Measurements from ENCODE around the gene ZBTB16. TPM values are rescaled to one million over a fixed set of nuclear protein-coding genes. Genes with fewer than 3 reads are reported as not detected.

ZBTB16 gene
- total and polyA plus RNA-seq, 2 experiments from 2014 or later, result 0.29 to 1.4 TPM

DNA sequence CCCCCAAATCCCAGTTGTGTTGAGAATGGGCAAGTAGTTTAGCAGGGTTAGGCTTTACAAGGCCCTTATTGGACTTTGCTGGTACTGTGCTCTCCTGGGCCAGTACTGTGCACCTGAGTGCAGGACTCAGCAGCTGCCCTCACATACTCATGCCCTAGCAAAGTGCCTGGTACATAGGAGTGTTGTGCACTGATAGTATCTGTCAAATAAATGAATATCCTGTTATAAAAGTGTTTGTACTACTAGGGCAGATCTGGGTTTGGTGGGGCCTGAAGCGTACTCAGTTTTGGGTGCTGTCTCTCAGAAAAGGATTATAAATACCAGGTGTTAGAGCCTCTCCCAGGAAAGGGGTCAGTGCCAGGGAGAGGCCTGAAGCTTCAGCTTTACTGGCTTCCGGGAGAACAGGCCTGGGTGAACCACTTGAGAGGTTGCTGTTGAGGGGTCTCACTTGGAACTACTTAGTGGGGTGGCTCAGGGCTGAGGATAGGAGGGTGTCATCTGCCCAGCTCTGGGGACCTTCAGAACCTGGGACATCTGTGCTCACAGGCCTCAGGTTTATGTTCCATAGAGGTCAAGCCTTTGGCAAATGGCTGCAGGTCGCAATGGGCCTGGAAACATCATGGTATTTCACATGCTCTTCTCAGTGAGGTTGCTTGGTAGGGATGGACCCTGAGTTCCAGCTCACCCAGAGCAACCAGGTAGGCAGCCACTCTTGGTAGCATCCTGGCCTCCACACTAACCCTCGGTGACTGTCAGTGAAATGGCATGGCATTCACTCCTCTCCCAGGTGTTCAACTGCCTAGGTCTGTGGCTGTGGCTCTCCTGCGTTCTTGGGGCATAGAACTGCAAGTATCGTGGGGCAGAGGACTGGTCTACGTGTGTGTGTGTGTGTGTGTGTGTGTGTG, 106.1 kb downstream of the ZBTB16 start:
- H3K27ac Mint-ChIP-seq, result no peak overlapping the region
- TF ChIP-seq JUNB (IDR thresholded peaks at IDR 0.05; ENCODE audit: unreplicated experiment) (no peak), STAT1 (IDR thresholded peaks at IDR 0.05; ENCODE audit: unreplicated experiment) (no peak), ZNF114 (CRISPR knock-in tag; IDR thresholded peaks at IDR 0.05) (no peak), EZH2phosphoT487 (IDR thresholded peaks at IDR 0.05; ENCODE audit: unreplicated experiment) (no peak), CREB1 (CRISPR knock-in tag; IDR thresholded peaks at IDR 0.05; ENCODE audit: low read depth) (no peak), NANOG (IDR thresholded peaks at IDR 0.05; ENCODE audit: borderline replicate concordance) (no peak), ZNF331 (CRISPR knock-in tag; IDR thresholded peaks at IDR 0.05; ENCODE audit: low read depth) (no peak), POLR2AphosphoS5 (IDR thresholded peaks at IDR 0.05; ENCODE audit: low read depth) (no peak)
- TF ChIP-seq, protein P1, sequence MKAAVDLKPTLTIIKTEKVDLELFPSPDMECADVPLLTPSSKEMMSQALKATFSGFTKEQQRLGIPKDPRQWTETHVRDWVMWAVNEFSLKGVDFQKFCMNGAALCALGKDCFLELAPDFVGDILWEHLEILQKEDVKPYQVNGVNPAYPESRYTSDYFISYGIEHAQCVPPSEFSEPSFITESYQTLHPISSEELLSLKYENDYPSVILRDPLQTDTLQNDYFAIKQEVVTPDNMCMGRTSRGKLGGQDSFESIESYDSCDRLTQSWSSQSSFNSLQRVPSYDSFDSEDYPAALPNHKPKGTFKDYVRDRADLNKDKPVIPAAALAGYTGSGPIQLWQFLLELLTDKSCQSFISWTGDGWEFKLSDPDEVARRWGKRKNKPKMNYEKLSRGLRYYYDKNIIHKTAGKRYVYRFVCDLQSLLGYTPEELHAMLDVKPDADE (IDR thresholded peaks at IDR 0.05), result no peak
- TF ChIP-seq, protein P2, sequence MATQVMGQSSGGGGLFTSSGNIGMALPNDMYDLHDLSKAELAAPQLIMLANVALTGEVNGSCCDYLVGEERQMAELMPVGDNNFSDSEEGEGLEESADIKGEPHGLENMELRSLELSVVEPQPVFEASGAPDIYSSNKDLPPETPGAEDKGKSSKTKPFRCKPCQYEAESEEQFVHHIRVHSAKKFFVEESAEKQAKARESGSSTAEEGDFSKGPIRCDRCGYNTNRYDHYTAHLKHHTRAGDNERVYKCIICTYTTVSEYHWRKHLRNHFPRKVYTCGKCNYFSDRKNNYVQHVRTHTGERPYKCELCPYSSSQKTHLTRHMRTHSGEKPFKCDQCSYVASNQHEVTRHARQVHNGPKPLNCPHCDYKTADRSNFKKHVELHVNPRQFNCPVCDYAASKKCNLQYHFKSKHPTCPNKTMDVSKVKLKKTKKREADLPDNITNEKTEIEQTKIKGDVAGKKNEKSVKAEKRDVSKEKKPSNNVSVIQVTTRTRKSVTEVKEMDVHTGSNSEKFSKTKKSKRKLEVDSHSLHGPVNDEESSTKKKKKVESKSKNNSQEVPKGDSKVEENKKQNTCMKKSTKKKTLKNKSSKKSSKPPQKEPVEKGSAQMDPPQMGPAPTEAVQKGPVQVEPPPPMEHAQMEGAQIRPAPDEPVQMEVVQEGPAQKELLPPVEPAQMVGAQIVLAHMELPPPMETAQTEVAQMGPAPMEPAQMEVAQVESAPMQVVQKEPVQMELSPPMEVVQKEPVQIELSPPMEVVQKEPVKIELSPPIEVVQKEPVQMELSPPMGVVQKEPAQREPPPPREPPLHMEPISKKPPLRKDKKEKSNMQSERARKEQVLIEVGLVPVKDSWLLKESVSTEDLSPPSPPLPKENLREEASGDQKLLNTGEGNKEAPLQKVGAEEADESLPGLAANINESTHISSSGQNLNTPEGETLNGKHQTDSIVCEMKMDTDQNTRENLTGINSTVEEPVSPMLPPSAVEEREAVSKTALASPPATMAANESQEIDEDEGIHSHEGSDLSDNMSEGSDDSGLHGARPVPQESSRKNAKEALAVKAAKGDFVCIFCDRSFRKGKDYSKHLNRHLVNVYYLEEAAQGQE (IDR thresholded peaks at IDR 0.05; ENCODE audit: unreplicated experiment), result no peak
- TF ChIP-seq, protein P3, sequence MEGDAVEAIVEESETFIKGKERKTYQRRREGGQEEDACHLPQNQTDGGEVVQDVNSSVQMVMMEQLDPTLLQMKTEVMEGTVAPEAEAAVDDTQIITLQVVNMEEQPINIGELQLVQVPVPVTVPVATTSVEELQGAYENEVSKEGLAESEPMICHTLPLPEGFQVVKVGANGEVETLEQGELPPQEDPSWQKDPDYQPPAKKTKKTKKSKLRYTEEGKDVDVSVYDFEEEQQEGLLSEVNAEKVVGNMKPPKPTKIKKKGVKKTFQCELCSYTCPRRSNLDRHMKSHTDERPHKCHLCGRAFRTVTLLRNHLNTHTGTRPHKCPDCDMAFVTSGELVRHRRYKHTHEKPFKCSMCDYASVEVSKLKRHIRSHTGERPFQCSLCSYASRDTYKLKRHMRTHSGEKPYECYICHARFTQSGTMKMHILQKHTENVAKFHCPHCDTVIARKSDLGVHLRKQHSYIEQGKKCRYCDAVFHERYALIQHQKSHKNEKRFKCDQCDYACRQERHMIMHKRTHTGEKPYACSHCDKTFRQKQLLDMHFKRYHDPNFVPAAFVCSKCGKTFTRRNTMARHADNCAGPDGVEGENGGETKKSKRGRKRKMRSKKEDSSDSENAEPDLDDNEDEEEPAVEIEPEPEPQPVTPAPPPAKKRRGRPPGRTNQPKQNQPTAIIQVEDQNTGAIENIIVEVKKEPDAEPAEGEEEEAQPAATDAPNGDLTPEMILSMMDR (conservative IDR thresholded peaks at IDR 0.05; ENCODE audit: low read depth in 2 of 2), result no peak
- TF ChIP-seq, protein P4, sequence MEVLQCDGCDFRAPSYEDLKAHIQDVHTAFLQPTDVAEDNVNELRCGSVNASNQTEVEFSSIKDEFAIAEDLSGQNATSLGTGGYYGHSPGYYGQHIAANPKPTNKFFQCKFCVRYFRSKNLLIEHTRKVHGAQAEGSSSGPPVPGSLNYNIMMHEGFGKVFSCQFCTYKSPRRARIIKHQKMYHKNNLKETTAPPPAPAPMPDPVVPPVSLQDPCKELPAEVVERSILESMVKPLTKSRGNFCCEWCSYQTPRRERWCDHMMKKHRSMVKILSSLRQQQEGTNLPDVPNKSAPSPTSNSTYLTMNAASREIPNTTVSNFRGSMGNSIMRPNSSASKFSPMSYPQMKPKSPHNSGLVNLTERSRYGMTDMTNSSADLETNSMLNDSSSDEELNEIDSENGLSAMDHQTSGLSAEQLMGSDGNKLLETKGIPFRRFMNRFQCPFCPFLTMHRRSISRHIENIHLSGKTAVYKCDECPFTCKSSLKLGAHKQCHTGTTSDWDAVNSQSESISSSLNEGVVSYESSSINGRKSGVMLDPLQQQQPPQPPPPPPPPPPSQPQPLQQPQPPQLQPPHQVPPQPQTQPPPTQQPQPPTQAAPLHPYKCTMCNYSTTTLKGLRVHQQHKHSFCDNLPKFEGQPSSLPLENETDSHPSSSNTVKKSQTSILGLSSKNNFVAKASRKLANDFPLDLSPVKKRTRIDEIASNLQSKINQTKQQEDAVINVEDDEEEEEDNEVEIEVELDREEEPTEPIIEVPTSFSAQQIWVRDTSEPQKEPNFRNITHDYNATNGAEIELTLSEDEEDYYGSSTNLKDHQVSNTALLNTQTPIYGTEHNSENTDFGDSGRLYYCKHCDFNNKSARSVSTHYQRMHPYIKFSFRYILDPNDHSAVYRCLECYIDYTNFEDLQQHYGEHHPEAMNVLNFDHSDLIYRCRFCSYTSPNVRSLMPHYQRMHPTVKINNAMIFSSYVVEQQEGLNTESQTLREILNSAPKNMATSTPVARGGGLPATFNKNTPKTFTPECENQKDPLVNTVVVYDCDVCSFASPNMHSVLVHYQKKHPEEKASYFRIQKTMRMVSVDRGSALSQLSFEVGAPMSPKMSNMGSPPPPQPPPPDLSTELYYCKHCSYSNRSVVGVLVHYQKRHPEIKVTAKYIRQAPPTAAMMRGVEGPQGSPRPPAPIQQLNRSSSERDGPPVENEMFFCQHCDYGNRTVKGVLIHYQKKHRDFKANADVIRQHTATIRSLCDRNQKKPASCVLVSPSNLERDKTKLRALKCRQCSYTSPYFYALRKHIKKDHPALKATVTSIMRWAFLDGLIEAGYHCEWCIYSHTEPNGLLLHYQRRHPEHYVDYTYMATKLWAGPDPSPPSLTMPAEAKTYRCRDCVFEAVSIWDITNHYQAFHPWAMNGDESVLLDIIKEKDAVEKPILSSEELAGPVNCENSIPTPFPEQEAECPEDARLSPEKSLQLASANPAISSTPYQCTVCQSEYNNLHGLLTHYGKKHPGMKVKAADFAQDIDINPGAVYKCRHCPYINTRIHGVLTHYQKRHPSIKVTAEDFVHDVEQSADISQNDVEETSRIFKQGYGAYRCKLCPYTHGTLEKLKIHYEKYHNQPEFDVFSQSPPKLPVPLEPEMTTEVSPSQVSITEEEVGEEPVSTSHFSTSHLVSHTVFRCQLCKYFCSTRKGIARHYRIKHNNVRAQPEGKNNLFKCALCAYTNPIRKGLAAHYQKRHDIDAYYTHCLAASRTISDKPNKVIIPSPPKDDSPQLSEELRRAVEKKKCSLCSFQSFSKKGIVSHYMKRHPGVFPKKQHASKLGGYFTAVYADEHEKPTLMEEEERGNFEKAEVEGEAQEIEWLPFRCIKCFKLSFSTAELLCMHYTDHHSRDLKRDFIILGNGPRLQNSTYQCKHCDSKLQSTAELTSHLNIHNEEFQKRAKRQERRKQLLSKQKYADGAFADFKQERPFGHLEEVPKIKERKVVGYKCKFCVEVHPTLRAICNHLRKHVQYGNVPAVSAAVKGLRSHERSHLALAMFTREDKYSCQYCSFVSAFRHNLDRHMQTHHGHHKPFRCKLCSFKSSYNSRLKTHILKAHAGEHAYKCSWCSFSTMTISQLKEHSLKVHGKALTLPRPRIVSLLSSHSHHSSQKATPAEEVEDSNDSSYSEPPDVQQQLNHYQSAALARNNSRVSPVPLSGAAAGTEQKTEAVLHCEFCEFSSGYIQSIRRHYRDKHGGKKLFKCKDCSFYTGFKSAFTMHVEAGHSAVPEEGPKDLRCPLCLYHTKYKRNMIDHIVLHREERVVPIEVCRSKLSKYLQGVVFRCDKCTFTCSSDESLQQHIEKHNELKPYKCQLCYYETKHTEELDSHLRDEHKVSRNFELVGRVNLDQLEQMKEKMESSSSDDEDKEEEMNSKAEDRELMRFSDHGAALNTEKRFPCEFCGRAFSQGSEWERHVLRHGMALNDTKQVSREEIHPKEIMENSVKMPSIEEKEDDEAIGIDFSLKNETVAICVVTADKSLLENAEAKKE (CRISPR knock-in tag; IDR thresholded peaks at IDR 0.05), result no peak
- Histone ChIP-seq H3K27ac (ENCODE audit: low read depth) (no peak overlapping the region), H3K4me1 (ENCODE audit: insufficient read depth) (peaks cover 18% of the 10 kb centered on the region), H3K36me3 (ENCODE audit: insufficient read depth) (no peaks in the 10 kb centered on the region), H3K27me3 (ENCODE audit: insufficient read depth) (no peaks in the 10 kb centered on the region), H3K4me2 (no peak overlapping the region), H3K4me3 (no peak overlapping the region), H3K9me2 (ENCODE audit: insufficient read depth) (no peaks in the 10 kb centered on the region), H3F3A (replicated peaks; ENCODE audit: low read depth) (no peaks in the 10 kb centered on the region), H3K79me2 (replicated peaks; ENCODE audit: insufficient read depth) (no peaks in the 10 kb centered on the region), H4K20me1 (replicated peaks; ENCODE audit: insufficient read depth) (no peaks in the 10 kb centered on the region), H2AFZ (no peak overlapping the region)
- no peak overlapping the region for H3K4me3 Mint-ChIP-seq
- H3K36me3 Mint-ChIP-seq (ENCODE audit: low read depth), result no peaks in the 10 kb centered on the region
- H3K27me3 Mint-ChIP-seq (ENCODE audit: insufficient read depth, low read depth, poor library complexity), result peaks cover 10% of the 10 kb centered on the region
- no peak for ATAC-seq
- no peaks in the 10 kb centered on the region for H3K9me3 Mint-ChIP-seq
- H3K4me1 Mint-ChIP-seq, result peaks cover 31% of the 10 kb centered on the region
- no peak for DNase-seq (ENCODE audit: low spot score)

Data from GM23338 (cell line).